ENCODE measurements around the gene USP33. TPM values are rescaled to one million over a fixed set of nuclear protein-coding genes. Genes with fewer than 3 reads are reported as not detected.

USP33 gene
- total RNA-seq, 4 donors from 2014 or later, result 31.1 to 51.8 (median 34.6) TPM

DNA sequence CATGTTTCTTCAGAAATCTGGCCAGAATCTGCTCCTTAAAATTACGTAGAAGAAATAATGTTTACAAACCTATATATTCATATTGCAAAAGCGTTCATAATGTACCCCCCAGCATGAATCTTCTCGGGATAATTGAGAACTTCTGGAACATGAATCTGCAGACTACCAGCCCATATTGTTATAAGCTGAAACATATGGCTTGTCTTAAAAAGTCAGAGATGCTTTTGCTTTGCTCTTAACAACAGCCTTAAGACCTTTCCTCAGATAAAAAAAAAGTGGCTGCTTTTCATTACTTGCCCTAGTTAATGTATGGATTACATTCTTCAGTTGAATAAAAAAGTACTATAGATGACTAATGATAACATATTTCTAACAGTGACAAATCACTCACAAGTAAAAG lies 62.2 kb downstream of the USP33 start:
- Histone ChIP-seq H3K4me1 (no peaks in the 10 kb centered on the region), H3K27me3 (no peaks in the 10 kb centered on the region), H3K27ac (no peak overlapping the region), H3K4me3 (no peak overlapping the region), H3K36me3 (peaks cover 0 to 57% of the 10 kb centered on the region in 2 donors), H3K9me3 (no peaks in the 10 kb centered on the region)
- TF ChIP-seq POLR2A (IDR thresholded peaks at IDR 0.05) (no peak), CTCF (IDR thresholded peaks at IDR 0.05 in 4 of 5, conservative IDR thresholded peaks at IDR 0.05 in 1 of 5) (no peak)
- ATAC-seq (no peak), DNase-seq (no peak)
- intact Hi-C loops (cut with DNase I; ENCODE audit: low total_unique reads), result no loop called here
- in situ Hi-C loops (cut with MboI; ENCODE audit: low sequenced_read_pairs in 4 of 4), result no loop called here

DNA sequence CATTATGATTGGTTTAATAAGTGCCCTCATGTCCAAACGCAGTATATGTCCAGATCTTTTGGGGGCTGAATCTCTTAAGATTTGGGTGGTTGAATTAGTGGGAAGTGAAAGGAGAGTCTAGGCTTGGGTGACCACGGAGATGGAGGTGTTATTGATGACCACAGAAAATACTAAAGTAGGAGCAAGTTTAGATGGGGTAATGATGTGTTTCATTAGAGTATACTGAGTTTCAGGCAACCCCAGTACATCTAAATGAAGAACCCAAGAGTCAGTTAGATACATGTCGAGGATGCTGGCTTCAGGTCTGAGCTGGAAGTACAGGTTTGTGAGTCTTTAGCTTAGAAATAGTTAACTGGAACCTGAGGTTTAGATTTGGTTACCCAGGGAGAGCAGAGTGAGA lies 70.7 kb downstream of the USP33 start:
- in situ Hi-C loops (cut with MboI; ENCODE audit: low sequenced_read_pairs in 4 of 4) (no loop called here), intact Hi-C loops (cut with DNase I; ENCODE audit: low total_unique reads) (loop anchor here (10.0 kb wide), 1 partner anchor 94 kb away; no protein-coding TSS in a partner anchor)
- TF ChIP-seq CTCF (IDR thresholded peaks at IDR 0.05 in 4 of 5, conservative IDR thresholded peaks at IDR 0.05 in 1 of 5), result no peak
- no peak for TF ChIP-seq POLR2A (IDR thresholded peaks at IDR 0.05)
- Histone ChIP-seq H3K27me3 (no peaks in the 10 kb centered on the region), H3K36me3 (peaks cover 0 to 21% of the 10 kb centered on the region in 2 donors), H3K4me1 (peaks cover 5 to 11% of the 10 kb centered on the region in 2 donors), H3K4me3 (no peak overlapping the region), H3K9me3 (no peaks in the 10 kb centered on the region), H3K27ac (no peak overlapping the region)
- ATAC-seq (no peak), DNase-seq (no peak)

DNA sequence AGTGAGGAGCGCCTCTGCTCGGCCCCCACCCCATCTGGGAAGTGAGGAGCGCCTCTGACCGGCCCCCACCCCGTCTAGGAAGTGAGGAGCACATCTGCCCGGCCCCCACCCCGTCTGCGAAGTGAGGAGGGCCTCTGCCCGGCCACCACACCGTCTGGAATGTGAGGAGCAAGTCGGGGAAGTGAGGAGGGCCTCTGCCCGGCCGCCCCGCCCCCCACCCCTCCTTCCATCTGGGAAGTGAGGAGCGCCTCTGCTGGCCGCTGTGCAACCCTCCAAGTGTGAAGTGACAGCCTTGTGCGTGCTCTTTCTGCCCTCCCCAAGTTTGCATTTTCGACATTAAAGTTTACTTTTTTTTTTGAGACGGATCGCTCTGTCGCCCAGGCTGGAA lies 72.1 kb downstream of the USP33 start:
- peaks cover 0 to 13% of the 10 kb centered on the region in 2 donors for H3K36me3 ChIP-seq
- intact Hi-C loops (cut with DNase I; ENCODE audit: low total_unique reads) (loop anchor here (10.0 kb wide), 1 partner anchor 93 kb away; no protein-coding TSS in a partner anchor), in situ Hi-C loops (cut with MboI; ENCODE audit: low sequenced_read_pairs in 4 of 4) (no loop called here)
- no peaks in the 10 kb centered on the region for H3K27me3 ChIP-seq
- peaks cover 7 to 14% of the 10 kb centered on the region in 2 donors for H3K4me1 ChIP-seq
- H3K27ac ChIP-seq, result no peak overlapping the region
- H3K4me3 ChIP-seq, result peak overlapping the region in 1 of 4 donors; percentile 8
- no peak for ATAC-seq
- TF ChIP-seq CTCF (IDR thresholded peaks at IDR 0.05 in 4 of 5, conservative IDR thresholded peaks at IDR 0.05 in 1 of 5), result no peak
- no peak for TF ChIP-seq POLR2A (IDR thresholded peaks at IDR 0.05)
- peak in 1 of 2 donors; percentile 15 for DNase-seq
- no peaks in the 10 kb centered on the region for H3K9me3 ChIP-seq

DNA sequence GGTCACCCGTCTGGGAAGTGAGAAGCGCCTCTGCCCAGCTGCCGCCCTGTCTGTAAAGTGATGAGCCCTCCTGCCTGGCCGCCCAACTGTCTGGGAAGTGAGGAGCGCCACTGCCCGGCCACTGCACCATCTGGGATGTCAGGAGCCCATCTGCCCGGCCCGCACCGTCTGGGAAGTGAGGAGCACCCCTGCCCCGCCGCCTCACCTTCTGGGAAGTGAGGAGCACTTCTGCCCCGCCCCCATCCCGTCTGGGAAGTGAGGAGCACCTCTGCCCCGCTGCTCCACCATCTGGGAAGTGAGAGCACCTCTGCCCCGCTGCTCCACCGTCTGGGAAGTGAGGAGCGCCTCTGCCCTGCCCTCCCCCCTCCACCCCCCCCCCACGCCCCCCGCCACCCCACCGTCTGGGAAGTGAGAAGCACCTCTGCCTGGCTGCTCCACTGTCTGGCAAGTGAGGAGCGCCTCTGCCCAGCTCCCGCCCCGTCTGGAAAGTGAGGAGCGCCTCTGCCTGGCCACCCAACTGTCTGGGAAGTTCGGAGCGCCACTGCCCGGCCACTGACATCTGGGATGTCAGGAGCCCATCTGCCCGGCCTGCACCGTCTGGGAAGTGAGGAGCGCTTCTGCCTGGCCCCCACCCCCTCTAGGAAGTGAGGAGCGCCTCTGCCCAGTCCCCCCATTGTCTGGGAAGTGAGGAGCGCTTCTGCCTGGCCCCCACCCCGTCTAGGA lies 72.7 kb downstream of the USP33 start:
- DNase-seq, result no peak
- Histone ChIP-seq H3K36me3 (peaks cover 0 to 9% of the 10 kb centered on the region in 2 donors), H3K27ac (no peak overlapping the region), H3K9me3 (no peaks in the 10 kb centered on the region), H3K4me1 (peaks cover 7 to 14% of the 10 kb centered on the region in 2 donors), H3K4me3 (no peak overlapping the region), H3K27me3 (no peaks in the 10 kb centered on the region)
- no peak for TF ChIP-seq CTCF (IDR thresholded peaks at IDR 0.05 in 4 of 5, conservative IDR thresholded peaks at IDR 0.05 in 1 of 5)
- TF ChIP-seq POLR2A (IDR thresholded peaks at IDR 0.05), result no peak
- intact Hi-C loops (cut with DNase I; ENCODE audit: low total_unique reads), result loop anchor here (10.0 kb wide), 1 partner anchor 92 kb away; no protein-coding TSS in a partner anchor
- in situ Hi-C loops (cut with MboI; ENCODE audit: low sequenced_read_pairs in 4 of 4), result no loop called here
- no peak for ATAC-seq
